GM06990 (cell line): ENCODE data around the gene MCM3AP.

ENCODE experiments used
- DNase-seq: peaks from one replicate; pipeline ENCODE4 v3.0.0-alpha.2; 2011; ENCODE audit not compliant: insufficient read length; ENCODE audit errors: extremely low read depth
- H3K27me3 ChIP-seq: replicated peaks from 2 replicates; pipeline ENCODE4 v1.6.0; 2011; ENCODE audit warnings: low read length; ENCODE audit not compliant: control insufficient read depth, insufficient read depth
- H3K36me3 ChIP-seq: 2 replicates; pipeline ENCODE4 v1.5.1; 2011; ENCODE audit warnings: low read length; ENCODE audit not compliant: control insufficient read depth, insufficient read depth
- H3K4me3 ChIP-seq: replicated peaks from 2 replicates; pipeline ENCODE4 v1.5.1; 2011; ENCODE audit warnings: low read depth, mild to moderate bottlenecking, control low read depth, low read length
- CTCF ChIP-seq: IDR thresholded peaks from 2 replicates; pipeline ENCODE4 v1.5.1; 2011; ENCODE audit warnings: low read length, control low read depth, mild to moderate bottlenecking, inconsistent platforms; ENCODE audit not compliant: insufficient read depth, poor library complexity, severe bottlenecking

MCM3AP gene

DNA sequence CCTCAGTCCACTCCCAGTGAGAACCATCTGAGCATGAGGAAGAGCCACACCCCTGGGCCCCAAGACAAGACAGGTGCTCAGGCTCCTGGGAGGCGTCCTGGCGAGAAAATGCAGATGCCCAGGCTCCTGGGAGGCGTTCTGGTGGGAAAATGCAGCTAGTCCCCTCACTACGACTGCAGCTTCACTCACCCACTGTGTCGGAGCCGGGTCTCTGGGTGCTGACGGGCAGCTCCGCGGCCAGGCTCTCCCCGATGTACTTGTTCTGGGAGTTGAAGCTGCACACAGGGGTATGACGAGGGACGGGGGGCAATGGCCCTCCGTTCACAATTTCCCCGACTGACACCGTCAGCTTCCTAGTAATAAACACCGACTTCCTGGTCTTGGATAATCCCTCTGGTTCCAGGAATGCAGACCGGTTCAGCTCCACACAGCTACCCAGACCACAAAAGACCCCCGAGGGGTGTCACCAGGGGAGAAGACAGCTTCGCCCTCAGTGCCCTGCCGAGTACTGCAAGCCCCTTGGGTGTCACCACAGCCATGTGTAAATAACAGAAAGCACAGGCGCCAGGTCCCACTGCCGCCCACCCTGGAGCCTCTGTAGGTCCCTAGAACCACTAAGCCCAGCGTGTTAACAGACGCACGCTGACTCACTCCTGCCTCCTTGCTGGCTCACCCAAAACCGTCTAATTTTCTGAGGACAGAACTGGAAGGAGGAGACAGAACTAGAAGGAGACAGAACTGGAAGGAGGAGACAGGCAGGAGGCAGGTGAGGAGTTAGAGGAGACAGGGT is 19.5 kb downstream of the MCM3AP start:
- H3K27me3 ChIP-seq, result no peaks in the 10 kb centered on the region
- no peak overlapping the region for H3K4me3 ChIP-seq
- TF ChIP-seq CTCF, result no peak
- H3K36me3 ChIP-seq, result peaks cover 40% of the 10 kb centered on the region
- no peak for DNase-seq

DNA sequence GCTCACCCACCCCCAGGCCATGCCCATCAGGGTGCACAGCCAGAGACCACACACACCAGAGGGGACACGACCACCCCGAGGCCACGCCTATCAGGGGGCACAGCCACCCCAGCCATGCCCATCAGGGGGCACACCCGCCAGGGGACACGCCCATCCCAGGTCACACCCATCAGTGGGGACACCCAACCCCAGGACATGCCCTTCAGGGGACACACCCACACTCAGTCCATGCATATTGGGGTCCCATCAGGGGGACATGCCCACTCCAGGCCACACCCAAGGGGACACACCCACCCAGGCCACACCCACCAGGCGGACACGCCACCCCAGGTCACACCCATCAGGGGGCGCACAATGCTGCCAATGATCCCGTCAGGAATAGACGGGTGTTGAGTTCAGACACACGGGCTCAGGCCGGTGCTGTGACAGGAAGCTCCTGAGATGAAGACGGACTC is 20.7 kb downstream of the MCM3AP start:
- Histone ChIP-seq H3K27me3 (no peaks in the 10 kb centered on the region), H3K4me3 (no peak overlapping the region), H3K36me3 (peaks cover 39% of the 10 kb centered on the region)
- TF ChIP-seq CTCF, result no peak
- DNase-seq, result no peak

GRCh38 chr21:46264046-46264689 is 21.2 kb downstream of the MCM3AP start:
- no peak for TF ChIP-seq CTCF
- Histone ChIP-seq H3K27me3 (no peaks in the 10 kb centered on the region), H3K4me3 (no peak overlapping the region), H3K36me3 (peaks cover 34% of the 10 kb centered on the region)
- no peak for DNase-seq

GRCh38 chr21:46256501-46256994 is 28.9 kb downstream of the MCM3AP start:
- Histone ChIP-seq H3K27me3 (no peaks in the 10 kb centered on the region), H3K4me3 (no peak overlapping the region), H3K36me3 (peaks cover 41% of the 10 kb centered on the region)
- no peak for TF ChIP-seq CTCF
- DNase-seq, result no peak

- no peaks in the 10 kb centered on the region for H3K27me3 ChIP-seq
- TF ChIP-seq CTCF, result no peak
- no peak for DNase-seq
- no peak overlapping the region for H3K4me3 ChIP-seq
- peaks cover 38% of the 10 kb centered on the region for H3K36me3 ChIP-seq
Measured at GRCh38 chr21:46255758-46256337, 29.6 kb downstream of the MCM3AP start.
